GM18517 (cell line): ENCODE measurements around the gene LATS2.

Experiments
- ATAC-seq: cut with Tn5 transposase; IDR thresholded peaks from one replicate; pipeline ENCODE4 v1.9.1; 2021; ENCODE audit warnings: mild to moderate bottlenecking, moderate library complexity; ENCODE audit not compliant: unreplicated experiment

LATS2 gene

GRCh38 chr13:21061029-21061763 is at the start of gene LATS2:
TSS of gene LATS2 (minus strand) at chr13:21061586. CDS start at chr13:21046026, 15,560 bp downstream.
- ATAC-seq = peak; percentile 79

- ATAC-seq = no peak
Observed at GRCh38 chr13:21109168-21109567, 47.8 kb upstream of the LATS2 start.

DNA sequence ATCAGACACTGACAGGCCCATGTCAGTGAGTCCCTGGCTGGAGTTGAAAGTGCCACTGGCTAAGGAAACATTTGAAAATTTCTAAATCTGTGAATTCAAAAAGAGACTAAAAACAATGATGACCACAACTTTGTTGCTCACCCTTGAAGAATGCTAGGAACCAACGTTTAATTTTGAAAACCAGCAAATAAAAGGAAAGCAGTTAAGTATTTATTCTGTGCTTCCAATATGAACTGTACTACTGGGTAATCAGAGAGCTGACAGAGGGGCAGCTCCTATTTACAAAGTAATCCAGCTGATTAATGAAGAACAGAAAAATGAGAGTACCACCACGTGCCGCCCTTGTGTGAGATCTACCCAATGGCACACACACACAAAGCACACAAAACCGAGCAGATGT is 44.7 kb upstream of the LATS2 start:
- no peak for ATAC-seq

DNA sequence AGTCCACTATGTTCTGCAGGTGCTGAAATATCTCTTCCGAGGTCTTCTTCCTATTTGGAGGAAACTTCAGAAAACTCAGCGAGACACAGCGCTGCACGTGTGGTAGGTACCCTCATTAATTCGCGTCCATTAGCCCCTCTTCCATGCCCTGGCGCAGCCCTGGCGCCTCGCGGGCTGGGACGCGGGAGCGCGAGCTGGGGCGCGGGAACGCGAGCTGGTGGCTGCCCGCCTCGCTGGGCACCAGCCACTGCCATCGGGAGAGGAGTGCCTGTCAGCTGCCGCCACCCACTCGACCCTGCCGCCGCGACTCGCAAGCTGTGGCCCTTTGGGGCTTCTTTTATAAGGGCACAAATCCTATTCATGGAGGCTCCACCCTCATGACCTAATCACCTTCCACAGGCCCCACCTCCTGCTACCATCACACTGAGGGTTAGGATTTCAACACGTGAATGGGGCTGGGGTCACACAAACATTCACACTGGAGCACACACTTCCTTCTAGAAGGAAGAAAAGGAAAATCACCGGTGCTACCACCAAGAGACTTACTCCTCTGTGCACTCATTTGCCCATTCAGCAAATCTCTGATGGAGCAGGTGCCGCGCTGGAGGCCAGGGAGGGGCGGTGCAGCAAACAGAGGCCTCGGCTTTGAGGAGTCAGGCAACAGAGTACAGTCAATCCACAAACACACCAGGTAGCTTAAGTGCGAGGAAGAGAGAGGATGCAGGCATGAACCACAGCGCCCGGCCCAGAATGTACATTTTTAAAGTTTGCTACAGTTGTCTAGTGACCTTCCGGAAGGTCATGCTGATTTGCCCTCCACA is 43.0 kb upstream of the LATS2 start:
- no peak for ATAC-seq

DNA sequence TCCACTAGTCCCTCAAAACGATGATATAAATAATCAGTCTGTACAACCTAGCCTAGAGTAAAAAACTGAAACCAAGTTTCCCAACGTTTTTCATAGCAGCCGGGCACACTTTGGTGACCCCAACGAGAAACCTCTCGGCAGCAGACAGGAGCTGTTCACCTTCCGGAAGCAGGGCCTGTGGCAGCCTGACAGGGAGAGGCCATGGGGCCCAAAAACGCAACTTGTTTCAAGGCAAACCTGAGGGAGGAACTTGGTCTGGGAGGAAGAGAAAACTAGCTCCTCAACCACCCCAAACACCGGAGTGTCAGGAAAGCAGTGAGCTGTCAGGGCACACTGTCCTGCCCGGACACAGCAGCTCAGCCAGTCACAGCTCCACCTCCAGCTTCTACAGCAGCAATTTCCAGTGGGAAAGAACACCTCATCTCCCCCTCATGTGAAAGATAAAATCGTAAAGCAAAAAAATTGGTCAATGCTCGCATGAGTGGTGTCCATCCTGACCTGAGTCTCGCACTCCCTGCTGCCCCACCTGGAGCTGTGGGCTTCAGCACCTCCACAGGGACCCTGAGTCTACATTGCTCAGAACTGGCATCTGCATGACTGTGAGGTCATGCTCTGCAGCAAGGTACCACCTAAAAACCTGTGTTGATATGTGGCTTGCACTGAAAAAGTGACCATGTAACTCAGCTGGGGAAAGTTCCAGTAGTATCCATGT is 40.6 kb upstream of the LATS2 start:
- ATAC-seq = no peak

DNA sequence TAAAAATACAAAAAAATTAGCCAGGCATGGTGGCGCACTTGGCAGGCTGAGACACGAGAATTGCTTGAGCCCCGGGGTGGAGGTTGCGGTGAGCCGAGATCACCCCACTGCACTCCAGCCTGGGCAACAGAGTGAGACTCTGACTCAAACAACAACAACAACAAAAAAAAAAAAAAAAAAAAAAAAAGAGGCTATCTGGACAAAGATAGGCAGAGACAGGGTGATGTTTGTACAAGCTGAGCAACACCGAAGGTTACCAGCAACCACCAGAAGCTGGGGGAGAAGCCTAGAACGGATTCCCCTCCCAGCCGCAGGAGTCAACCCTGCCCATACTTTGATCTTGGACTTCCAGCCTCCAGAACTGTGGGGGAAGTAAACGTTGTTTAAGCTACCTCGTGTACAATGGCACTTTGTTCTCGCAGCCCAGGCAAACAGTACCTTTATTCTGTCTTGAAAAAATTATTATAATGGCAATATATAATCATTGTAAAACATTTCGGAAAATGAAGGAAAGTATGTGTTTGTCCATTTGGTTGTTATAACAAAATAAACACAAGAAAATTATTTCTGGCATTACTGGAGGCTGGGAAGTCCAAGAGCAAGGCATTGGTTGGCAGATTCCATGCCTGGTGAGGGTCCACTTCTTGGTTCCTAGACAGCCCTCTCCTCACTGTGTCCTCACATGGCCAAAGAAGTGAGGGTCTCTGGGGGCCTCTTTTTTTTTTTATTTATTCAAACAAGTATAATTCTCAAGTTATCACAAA is 39.8 kb upstream of the LATS2 start:
- ATAC-seq = no peak

- no peak for ATAC-seq
Observed at GRCh38 chr13:21100211-21100610, 38.8 kb upstream of the LATS2 start.

DNA sequence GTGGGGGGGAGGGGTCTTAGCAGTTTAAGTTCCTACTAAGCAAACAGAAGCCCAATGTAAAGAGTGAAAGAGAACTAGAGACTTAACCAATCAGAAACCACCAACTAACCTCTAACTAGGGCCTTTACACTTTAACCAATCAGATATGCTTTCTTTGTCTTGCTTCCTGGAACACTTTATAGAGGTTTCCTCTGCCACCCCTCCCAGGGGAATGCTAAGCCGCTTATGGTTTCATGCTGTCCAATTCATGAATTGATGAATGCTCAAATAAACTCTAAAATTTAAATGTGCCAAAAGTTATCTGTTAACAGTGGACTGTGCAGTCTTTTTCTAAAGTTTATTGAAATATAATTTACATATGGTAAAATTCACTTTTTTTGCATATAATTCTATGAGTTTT is 33.9 kb upstream of the LATS2 start:
- ATAC-seq = no peak

DNA sequence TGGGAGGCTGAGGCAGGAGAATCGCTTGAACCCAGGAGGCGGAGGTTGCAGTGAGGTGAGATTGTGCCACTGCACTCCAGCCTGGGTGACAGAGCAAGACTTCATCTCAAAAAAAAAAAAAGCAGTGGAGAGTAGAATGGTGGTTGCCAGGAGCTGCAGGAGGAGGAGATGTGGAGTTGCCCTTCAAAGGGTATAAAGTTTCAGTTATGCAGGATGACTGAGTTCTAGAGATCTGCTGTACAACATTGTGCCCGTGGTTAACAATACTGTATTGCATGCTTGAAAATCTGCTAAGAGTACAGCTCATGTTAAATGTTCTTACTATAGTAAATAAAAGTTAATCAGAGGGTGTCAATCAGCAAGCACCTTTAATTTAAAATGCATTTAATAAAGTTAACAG is 28.4 kb upstream of the LATS2 start:
- ATAC-seq = no peak

- ATAC-seq = no peak
Observed at GRCh38 chr13:21088534-21088933, 27.1 kb upstream of the LATS2 start.

GRCh38 chr13:21086929-21087328 is 25.5 kb upstream of the LATS2 start:
- no peak for ATAC-seq

GRCh38 chr13:21081926-21082325 is 20.5 kb upstream of the LATS2 start:
- ATAC-seq = no peak

- no peak for ATAC-seq
Observed at GRCh38 chr13:21080593-21080891, 19.2 kb upstream of the LATS2 start.

- ATAC-seq = no peak
Observed at GRCh38 chr13:21079761-21080592, 18.6 kb upstream of the LATS2 start.

GRCh38 chr13:21079221-21079620 is 17.8 kb upstream of the LATS2 start:
- no peak for ATAC-seq

- ATAC-seq = no peak
Observed at GRCh38 chr13:21078501-21078900, 17.1 kb upstream of the LATS2 start.

DNA sequence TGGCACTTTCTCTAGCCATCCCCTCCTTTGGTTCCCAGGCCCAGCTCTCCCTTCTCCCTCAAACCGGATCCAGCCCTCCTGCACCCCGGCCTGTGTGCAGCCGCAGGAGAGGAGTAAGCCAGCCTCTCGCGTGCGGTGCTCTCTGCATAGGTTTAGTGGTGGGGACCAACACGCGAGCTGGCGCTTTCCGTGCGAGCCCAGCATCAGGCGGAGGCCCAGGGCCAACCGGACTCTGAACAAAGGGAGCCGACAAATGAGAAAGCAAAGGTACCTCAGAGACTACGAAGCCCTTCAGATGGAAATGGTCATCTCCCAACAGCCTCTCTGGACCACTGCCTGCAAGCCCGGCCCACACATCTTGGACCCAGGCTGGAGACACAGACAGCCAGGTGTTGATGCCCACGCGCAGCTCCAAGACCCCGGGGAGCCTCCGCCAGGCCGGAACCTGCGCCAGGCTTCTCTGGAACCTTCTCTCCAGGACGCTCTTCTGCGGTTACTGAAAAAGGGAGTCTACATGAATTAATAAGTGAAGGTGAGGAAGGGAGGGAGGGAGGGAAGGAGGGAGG is 16.5 kb upstream of the LATS2 start:
- no peak for ATAC-seq

DNA sequence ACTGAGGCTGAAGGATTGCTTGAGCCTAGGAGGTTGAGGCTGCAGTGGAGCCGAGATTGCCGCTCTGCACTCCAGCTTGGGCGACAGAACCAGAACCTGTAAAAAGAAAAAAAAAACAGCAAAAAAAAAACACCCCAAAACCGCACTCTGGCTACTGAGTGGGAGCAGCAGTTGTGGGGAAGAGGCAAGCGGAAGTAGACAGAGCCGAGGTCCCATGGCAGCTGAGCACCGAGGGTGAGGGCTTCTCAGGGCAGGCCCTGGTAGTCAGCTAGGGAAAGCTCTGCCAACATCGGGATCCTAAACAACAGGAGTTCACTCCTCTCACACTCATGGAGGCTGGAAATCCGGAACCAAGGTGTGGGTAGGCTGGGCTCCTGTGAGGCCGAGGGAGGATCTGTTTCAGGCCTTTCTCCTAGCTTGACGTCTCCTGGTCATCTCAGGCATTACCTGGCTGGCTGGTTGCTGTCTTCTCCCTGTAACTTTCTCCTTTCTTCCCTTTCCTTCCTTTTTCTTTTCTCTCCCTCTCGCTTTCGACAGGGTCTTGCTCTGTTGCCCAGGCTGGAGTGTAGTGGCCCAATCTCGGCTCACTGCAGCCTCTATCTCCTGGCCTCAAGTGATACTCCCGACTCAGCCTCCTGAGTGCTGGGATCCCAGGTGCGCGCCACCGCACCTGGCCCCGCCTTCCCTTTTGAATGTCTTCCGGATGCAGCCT is 15.8 kb upstream of the LATS2 start:
- no peak for ATAC-seq

GRCh38 chr13:21076253-21076652 is 14.9 kb upstream of the LATS2 start:
- ATAC-seq = no peak
